ENCODE measurements around the gene RSAD1.

Gene RSAD1

DNA sequence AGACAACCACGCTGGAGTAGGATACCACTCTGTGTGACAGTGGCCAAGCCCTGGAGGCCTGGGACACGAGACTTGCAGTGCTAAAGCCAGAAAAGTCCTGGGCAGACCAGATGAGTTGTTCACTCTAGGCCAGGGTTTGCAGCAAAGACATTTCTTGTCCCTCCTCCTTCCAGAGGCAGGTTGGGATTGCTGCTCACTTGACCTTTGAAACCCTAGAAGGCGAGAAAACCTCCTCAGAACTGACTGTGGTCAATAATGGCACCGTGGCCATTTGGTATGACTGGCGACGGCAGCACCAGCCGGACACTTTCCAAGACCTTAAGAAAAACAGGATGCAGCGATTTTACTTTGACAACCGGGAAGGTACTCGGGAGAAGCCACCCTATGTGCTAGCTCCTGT is 44.1 kb downstream of the RSAD1 start:
- DNase-seq = no peak

DNA sequence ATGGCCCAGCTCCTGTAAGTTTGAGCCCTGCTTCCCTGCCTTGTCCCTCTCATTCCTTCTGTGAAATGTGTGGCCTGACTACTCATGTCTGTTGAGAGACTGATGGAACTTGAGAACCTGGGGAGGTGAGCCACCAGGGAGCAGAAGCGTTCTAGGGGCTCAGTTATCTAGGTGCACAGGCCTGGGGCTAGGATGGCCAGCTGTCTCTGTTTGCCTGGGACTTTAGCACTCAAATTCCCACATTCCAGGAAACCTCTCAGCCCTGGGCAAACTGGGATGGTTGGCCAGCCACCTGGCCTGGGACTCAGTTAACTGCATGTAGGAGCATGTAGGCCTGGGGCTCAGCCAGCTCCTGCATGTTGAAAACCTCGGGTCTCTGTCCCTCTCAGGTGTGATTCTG is 44.5 kb downstream of the RSAD1 start:
- no peak for DNase-seq

DNA sequence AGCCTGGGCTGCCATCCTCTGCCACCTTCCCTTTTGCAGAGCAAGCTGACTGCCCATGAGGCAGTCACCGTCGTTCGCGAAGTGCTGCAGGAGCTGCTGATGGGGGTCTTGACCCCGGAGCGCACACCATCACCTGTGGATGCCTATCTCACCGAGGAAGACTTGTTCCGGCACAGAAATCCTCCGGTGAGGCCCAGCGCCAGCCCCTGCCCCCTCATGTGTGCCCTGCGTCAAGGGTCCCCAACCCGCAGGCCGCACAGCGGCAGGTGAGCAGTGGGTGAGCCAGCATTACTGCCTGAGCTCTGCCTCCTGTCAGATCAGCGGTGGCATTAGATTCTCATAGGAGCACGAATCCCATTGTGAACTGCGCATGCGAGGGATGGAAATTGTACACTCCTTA is 46.2 kb downstream of the RSAD1 start:
- DNase-seq = no peak

DNA sequence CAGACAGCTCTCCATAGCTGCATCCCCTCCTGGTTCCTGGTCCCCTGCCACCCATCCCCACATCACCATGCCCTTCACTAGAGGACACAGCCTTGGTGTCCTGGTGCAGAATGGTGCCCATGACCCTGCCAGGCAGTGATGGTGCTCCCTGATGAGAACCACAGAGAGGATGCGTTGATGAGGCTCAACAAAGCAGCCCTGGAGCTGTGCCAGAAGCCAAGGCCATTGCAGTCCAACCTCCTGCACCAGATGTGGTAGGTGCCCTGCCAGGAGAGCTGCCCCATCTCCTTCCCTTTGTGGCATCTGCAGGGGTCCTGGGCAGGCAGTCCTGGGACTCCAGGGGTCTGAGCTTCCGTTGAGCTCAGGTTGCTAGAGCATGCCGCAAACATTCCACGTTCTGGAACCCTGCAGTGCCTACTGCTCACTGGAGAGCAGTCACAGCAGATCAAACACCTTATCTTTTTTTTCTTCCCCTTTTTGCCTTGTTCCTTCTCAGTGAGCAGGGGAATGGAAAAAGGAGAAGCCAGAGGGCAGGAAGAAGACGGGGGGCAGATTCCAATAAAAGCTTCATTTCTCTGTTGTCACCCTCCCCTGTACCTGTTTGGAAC is 48.6 kb downstream of the RSAD1 start:
- no peak for DNase-seq

DNA sequence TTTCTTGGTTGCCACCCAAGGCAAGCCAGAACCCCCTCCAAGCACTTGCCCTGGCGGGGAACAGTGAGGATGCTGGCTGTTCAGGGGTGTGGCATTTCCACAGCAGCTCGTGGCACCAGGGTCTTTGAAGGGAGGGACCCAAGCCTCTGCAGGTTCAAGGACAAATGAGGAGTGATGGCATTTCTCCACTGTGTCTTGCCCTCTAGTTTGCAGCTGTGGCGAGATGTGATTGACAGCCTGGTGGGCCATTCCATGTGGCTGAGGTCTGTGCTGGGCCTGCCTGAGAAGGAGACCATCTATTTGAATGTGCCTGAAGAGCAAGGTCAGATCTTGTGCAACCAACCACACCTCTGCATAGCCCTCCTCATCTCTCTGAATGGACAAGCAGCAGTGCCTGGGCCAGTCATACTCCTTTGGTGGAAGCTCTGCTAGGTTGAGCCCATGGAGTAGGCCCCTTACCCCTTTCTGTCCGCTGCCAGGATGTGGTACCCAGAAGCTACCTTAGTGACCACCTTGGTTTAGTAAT is 49.4 kb downstream of the RSAD1 start:
- DNase-seq = no peak

DNA sequence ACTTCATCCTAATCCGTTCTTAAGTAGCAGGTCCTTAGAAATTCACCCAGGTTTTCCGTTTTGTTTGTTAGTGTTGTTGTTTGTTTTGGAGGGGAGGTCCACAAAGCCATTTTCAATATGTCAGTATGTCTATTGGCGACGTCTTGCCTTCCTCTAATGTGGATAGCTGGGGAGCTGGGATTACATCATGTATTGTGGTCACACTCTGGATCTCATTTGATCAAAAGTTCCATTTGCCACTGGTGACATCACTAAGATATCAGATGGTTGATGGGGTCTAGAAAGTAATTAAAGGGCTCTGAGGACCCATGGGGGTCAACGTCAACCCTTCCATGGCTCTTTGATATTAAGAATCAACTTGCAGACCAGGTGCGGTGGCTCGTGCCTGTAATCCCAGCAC is 51.2 kb downstream of the RSAD1 start:
- no peak for DNase-seq

DNA sequence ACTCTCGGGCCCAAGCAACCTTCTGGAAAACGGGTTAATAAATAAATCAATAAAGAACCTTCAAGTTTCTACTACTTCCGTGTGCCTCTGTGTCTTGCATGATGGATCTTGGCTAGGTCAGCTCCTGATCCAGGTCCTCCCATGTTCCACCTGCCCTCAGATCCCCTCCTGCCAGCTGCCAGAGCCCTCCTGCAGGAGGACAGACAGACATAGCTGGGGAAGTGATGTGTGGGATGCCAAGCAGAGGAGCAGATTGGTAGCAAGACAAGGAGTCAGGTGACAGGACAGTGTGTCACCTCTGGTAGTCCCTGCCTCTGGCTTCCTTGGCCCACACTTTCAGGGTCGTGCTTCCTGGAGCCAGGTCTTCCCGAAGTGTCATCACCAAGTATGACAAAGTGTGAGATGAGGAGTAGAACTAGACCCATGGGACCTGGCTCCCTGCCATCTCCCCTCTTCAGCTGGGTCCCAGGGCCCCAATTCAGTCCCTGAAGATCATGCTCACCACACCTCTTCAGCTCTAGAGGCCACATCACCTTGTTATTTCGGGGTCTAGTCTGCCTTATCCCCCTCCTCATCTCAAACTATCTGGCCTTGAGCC is 52.9 kb downstream of the RSAD1 start:
- no peak for DNase-seq

DNA sequence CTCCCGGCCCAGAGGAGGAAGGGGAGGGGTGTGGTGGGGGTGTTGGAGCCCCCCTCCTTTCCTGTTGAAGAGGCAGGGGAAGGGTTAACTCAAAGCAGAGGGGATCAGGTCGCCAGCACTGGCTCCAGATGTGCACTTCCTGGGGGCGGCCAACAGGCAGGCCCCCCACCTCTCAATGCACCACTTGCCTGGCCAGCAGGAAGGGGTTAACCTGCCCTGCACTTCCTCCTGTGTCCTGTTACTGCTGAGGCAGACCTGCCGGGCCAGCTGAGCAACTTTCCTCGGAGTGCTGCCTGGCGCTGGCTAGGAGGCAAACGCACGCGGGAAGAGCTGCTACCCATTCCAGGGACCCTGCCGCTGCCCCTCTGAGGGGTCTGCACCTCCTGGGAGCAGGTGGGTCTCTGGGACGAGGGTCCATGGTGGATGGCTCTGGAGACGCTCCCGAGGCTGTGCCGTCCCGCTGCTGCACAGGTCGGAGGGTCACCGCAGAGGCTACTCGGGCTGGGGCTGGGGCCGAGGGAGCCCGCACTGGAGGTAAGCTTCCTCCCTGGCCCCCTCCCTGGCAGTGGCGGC is 53.9 kb downstream of the RSAD1 start, which contains the start of gene EPN3:
Gene EPN3, plus strand, starts transcription at position 284 of the 573 bp plus-strand sequence. CDS start 3,822 bp downstream, outside the sequence.
- no peak for DNase-seq

DNA sequence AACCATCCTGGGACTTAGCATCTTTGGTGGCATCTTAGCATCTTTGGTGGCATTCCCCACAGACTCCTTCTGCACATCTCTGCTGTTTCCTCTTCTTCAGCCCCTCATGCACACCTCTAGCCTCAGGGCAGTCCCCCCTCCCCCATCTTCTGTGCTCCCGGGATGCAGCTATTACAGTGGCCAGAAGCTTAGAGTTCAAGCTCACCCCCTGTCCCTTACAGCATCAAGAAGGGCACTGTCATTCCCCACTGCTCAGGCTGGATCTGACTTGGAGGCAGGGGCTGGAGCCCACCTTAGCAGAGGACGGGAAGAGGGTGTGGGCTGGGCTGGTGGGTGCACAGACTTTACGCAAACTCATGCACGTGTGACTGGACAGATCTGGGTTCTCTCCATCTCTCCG is 54.5 kb downstream of the RSAD1 start:
- DNase-seq = no peak

DNA sequence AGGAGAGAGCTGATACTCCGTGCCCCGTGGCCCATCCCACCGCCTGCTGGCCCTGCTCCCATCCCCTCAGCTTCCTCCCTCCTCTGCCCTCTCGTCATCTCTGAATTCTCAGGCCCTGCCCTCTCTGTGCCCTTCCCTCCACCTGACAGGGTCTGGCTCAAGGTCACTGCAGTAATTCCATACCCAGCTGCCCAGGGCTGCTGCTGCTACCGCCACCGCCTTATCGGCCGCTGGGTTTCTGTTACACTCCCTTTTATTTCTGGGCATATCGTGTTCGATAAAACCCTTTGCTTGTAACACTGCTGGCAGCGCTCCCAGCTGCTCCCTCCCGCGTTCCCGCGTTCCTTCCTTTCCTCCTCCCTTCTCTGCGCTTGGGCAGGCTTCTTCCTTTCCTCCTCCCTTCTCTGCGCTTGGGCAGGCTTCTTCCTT is 55.1 kb downstream of the RSAD1 start:
- DNase-seq = peak; percentile 46

DNA sequence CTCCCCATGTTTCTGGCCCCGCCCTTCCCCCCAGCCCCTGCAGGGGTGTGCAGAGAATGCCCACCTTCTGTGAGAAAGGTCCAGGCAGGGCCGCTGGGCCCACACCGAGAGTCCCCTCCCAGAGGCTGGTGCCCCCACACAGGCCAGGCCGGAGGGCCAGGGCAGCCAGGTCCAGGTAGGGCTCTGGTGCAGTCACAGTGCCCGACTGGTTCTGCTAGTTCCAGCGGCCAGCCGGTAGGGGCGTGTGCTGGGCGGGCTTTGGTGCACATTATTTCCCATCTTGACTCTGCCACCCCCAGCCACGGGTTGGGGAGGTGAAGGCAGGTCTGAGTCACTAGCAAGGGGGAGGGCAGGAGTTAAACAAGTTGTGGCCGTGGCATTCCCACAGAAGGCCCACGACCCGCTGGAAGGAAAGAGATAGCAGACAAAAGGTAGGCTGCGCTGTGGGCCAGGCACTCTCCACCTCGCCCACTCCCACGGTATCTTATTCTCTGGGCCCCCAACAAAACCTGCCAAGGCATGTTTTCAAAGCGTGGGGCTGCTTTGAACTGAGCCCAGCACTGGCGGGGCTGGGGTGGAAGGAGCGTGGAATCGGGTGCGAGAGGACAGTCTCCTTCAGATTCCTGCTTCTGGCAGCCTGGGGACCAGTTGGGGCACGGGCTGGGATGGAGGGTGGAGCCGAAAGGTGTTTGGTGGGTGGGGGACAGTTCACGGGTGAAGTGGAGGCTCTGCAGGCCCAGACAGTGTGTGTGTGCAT is 55.7 kb downstream of the RSAD1 start:
- DNase-seq = no peak

DNA sequence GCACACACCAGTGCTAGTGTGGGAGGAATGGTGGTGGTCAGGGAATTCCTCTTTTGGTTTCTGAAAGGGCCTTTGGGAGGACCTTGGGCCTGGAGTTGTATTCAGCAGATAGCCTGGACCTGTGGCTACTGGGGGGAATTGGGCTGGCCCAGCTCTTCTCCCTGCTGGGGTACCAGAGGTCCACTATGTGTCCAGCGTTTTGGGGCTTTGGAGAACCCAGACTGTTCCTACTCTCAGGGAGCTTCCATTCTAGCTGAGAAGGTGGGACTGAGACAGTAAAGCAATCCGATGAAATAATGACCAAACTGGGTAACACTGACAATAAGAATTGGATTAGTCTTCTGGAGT is 56.3 kb downstream of the RSAD1 start:
- DNase-seq = no peak

DNA sequence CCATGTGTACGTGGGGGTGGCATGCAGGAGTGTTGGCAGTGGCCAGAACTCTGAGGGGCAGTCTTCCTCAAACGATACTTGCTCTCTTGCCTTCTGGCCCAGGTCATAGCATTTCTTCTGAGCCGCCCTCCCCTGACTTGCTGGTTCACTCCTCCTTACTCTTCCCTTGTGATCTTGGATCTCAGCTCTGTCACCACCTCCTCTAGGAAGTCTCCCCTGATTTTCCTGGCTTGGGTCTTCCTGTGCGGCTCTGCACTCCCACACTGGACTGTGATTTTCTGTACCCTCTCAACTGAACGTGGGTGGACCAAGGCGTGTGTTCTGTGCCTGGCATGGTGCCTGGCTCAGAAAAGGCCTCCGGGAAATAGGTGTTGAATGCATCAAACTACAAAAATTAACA is 56.7 kb downstream of the RSAD1 start:
- no peak for DNase-seq
